ENCODE data around the gene LRP1.

LRP1 gene

DNA sequence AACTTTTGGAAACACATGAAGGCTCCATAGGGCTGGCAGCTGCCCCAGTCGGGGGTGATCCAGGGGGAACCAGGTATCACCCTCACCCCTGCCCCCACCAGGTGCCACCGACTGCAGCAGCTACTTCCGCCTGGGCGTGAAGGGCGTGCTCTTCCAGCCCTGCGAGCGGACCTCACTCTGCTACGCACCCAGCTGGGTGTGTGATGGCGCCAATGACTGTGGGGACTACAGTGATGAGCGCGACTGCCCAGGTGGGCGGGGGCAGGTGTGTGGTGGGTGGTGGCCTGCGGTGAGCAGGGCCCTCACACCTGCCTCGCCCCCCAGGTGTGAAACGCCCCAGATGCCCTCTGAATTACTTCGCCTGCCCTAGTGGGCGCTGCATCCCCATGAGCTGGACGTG lies 66.0 kb downstream of the LRP1 start:
- DNase-seq (ENCODE audit: low spot score) = no peak

GRCh38 chr12:57195186-57195585 lies 66.9 kb downstream of the LRP1 start:
- DNase-seq (ENCODE audit: low spot score) = no peak

DNA sequence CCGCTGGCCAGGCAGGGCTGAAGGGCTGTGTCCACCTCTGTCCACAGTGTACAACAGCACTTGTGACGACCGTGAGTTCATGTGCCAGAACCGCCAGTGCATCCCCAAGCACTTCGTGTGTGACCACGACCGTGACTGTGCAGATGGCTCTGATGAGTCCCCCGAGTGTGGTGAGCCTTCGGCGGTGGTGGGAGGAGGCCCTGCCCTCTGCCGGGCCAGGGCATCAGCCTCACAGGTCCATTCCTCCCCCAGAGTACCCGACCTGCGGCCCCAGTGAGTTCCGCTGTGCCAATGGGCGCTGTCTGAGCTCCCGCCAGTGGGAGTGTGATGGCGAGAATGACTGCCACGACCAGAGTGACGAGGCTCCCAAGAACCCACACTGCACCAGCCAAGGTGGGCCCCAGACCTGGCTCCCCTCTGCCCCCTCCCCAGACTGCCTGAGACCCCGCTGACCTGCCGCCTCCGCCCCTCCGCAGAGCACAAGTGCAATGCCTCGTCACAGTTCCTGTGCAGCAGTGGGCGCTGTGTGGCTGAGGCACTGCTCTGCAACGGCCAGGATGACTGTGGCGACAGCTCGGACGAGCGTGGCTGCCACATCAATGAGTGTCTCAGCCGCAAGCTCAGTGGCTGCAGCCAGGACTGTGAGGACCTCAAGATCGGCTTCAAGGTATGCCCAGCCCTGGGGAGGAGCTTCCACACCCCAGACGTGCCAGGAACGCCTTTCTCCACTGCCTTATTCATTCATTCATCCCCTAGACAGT lies 67.5 kb downstream of the LRP1 start:
- DNase-seq (ENCODE audit: low spot score) = no peak

GRCh38 chr12:57196439-57196838 lies 68.2 kb downstream of the LRP1 start:
- no peak for DNase-seq (ENCODE audit: low spot score)

DNA sequence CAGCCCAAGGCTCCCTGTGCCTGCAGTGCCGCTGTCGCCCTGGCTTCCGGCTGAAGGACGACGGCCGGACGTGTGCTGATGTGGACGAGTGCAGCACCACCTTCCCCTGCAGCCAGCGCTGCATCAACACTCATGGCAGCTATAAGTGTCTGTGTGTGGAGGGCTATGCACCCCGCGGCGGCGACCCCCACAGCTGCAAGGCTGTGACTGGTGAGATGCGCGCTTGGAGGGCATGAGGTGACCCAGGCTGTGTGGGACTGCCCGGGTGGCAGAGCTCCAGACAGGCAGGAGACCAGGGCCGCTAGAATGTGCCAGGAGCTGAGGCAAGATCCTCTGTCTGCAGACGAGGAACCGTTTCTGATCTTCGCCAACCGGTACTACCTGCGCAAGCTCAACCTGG lies 68.7 kb downstream of the LRP1 start:
- DNase-seq (ENCODE audit: low spot score) = no peak

DNA sequence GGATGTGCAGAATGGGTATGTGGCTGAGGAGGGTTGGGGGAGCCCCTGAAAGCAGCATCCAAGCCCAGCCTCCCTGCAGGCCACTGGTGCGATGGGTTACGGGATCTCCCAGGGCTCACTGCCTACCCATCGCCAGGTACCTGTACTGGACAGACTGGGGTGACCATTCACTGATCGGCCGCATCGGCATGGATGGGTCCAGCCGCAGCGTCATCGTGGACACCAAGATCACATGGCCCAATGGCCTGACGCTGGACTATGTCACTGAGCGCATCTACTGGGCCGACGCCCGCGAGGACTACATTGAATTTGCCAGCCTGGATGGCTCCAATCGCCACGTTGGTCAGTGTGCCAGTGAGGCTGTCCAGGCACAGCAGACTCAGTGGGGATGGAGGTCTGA lies 70.0 kb downstream of the LRP1 start:
- no peak for DNase-seq (ENCODE audit: low spot score)

DNA sequence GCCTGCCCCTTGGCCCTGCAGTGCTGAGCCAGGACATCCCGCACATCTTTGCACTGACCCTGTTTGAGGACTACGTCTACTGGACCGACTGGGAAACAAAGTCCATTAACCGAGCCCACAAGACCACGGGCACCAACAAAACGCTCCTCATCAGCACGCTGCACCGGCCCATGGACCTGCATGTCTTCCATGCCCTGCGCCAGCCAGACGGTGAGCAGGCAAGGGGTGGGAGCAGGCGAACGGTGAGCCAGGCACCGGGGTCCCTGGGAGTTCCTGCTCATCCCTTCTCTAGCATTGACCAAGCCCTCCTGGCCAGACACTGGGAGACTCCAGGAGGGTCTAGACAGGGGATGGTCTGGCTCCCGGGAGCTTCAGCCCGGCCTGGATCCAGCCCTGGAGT lies 70.9 kb downstream of the LRP1 start:
- no peak for DNase-seq (ENCODE audit: low spot score)

GRCh38 chr12:57200497-57200896 lies 72.2 kb downstream of the LRP1 start:
- DNase-seq (ENCODE audit: low spot score) = no peak

- DNase-seq (ENCODE audit: low spot score) = no peak
Measured at GRCh38 chr12:57201219-57201618, 72.9 kb downstream of the LRP1 start.

DNA sequence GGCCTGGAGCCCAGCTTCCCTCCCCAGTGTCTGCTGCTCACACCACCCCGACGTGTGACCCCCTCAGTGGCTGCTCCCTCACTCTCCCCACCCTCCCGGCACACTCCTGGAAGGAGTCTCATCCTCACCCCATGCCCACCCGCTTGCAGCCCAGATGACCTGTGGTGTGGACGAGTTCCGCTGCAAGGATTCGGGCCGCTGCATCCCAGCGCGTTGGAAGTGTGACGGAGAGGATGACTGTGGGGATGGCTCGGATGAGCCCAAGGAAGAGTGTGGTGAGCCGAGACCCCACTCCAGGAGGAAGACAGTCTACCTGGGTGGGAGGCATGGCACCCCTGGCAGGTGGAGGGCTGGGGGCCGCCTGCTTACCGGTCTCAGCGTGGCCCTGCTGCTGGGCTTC lies 73.3 kb downstream of the LRP1 start:
- DNase-seq (ENCODE audit: low spot score) = no peak

GRCh38 chr12:57202321-57202720 lies 74.0 kb downstream of the LRP1 start:
- no peak for DNase-seq (ENCODE audit: low spot score)

GRCh38 chr12:57203201-57203600 lies 74.9 kb downstream of the LRP1 start:
- no peak for DNase-seq (ENCODE audit: low spot score)

DNA sequence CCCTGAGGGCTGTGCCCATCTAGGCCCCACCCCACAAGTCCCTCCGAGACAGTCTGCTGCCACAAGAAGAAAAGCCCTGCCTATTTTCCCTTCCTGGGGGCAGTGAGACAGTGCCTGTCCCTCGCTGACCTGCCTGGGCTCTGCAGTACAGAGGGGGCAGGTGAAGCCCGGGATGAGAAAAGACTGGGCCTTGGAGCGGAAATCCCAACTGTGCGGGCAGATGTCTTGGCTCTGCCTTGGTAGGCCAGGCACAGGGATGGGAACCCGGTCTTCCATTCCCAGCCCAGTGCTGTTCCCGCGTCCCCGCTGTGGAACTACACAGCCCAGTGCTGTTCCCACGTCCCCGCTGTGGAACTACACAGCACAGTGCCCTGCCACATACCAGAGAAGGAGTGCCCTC lies 75.5 kb downstream of the LRP1 start:
- no peak for DNase-seq (ENCODE audit: low spot score)

DNA sequence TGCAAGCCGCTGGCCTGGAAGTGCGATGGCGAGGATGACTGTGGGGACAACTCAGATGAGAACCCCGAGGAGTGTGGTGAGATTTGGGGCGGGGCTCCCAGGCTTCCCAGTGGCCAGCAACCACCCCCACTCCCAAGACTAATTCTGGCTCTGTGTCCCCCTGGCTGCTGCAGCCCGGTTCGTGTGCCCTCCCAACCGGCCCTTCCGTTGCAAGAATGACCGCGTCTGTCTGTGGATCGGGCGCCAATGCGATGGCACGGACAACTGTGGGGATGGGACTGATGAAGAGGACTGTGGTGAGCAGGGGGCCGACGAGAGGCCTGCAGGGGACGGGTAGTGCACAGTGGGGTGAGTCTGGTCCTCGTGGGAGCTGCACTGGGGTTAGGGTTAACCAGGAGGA lies 76.2 kb downstream of the LRP1 start:
- no peak for DNase-seq (ENCODE audit: low spot score)

DNA sequence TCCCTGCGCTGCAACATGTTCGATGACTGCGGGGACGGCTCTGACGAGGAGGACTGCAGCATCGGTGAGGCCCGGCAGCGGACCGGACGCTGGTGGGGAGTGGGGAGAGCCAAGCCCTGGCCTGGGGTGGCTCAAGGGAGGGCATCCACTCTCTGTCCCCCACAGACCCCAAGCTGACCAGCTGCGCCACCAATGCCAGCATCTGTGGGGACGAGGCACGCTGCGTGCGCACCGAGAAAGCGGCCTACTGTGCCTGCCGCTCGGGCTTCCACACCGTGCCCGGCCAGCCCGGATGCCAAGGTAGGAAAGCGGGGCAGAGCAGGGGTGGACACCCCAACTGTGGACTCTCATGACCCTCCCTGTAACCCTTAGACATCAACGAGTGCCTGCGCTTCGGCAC lies 76.9 kb downstream of the LRP1 start:
- DNase-seq (ENCODE audit: low spot score) = no peak

DNA sequence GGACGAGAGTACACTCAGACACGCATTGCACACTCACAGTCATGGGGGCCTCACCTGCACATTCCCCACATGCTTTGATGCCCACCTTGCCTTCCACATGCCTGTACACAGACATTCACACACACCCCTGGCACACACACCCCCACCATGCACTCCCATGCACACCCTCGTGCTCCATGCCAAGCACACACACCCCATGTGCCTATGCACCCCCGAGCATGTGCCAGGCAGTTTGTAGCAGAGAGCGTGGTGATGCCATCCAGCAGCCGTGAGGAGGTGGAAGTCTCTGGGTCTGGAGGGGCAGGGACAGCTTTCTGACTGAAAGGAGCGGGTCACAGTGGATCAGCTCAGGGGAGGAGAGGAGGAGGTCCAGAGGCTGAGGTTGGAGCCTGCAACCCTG lies 77.6 kb downstream of the LRP1 start:
- DNase-seq (ENCODE audit: low spot score) = no peak

GRCh38 chr12:57207731-57208630 lies 79.7 kb downstream of the LRP1 start:
- DNase-seq (ENCODE audit: low spot score) = no peak

DNA sequence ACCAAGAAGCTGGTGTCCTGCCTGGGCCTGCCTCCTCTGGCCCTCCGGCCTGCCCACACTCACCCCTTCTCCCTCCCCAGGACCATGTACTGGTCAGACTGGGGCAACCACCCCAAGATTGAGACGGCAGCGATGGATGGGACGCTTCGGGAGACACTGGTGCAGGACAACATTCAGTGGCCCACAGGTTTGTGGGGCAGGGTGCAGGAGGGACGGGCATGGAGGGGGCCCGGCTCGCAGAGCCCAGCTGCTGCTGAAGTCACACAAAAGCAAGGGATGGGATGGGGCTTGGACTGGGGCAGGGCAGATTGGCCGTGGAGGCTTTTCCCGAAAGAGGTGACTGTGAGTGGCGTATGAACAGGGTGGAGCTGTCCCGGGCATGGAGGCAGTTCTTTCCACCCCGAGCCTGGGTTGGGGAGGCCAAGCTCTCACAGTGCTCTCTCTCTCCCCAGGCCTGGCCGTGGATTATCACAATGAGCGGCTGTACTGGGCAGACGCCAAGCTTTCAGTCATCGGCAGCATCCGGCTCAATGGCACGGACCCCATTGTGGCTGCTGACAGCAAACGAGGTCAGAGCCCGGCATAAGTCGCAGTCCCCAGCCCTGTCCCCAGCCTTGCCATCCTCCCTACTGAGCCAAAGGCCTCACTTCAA lies 80.5 kb downstream of the LRP1 start:
- DNase-seq (ENCODE audit: low spot score) = no peak

DNA sequence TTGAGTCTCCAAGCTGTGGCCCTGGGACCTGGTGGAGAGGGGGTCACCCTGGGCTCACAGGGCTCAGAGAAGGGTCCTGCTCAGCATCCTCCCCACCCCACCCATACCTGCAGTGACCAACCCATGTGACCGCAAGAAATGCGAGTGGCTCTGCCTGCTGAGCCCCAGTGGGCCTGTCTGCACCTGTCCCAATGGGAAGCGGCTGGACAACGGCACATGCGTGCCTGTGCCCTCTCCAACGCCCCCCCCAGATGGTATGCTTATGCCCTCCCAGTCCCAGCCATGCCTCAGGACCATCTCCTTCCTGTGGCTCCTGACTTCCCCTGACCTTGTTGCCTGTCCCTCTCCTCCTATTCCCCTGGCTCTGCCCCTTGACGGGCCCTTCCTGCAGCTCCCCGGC lies 81.6 kb downstream of the LRP1 start:
- no peak for DNase-seq (ENCODE audit: low spot score)

DNA sequence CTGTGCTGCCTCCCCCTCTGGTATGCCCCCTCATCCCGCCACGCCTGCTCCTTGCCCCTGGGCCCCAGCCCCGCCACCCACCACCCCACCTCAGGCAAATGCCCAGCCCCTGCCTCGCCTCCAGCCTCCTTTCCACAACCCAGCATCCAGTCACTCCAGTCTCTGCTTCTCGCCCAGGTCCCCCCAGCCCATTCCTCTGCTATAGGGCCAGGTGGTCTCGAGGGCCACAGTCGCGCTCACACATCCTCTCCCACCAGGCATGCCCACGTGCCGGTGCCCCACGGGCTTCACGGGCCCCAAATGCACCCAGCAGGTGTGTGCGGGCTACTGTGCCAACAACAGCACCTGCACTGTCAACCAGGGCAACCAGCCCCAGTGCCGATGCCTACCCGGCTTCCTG lies 82.2 kb downstream of the LRP1 start:
- no peak for DNase-seq (ENCODE audit: low spot score)

DNA sequence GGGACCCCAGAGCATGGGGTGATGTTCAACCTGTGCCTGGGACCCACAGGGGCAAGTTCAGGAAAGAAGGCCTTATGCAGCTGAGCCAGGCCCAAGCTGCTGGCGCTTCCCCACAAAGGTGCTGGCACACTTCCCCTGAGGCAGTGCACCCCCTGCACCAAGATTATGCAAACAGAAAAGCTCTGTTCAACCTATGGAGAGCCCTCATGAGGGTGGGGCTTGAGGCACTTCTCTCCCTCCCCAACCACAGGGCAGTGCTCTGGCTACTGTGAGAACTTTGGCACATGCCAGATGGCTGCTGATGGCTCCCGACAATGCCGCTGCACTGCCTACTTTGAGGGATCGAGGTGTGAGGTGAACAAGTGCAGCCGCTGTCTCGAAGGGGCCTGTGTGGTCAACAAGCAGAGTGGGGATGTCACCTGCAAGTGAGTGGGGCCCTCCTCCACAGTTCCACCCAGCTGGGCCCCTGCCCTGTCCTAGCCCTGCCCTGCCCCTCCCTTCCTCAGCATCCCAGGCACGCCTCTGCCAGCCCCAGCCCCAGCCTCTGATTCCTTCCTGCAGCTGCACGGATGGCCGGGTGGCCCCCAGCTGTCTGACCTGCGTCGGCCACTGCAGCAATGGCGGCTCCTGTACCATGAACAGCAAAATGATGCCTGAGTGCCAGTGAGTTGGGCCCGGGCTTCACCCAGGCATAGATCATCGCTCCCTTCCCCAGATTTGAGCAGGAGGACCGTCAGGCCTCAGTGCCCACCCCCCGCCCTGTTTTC lies 82.8 kb downstream of the LRP1 start:
- no peak for DNase-seq (ENCODE audit: low spot score)

Measured in left forelimb (tissue), 1 donor.